Caco-2 (cell line): ENCODE data around the gene CDC42BPB. TPM values are rescaled to one million over a fixed set of nuclear protein-coding genes. Genes with fewer than 3 reads are reported as not detected.
A peak's percentile ranks its signal among the peaks of the same experiment; 100 is the strongest.

Experiments used
- BruUV-seq: library from RNA; stranded (reverse); fragments of 400-500 nt; replicated peaks from 2 replicates; lab custom pipeline; 2021; lab: Mats Ljungman, UMichigan
- CTCF ChIA-PET: fragments of 300-600 bp; sonication (Branson Sonifier 250); formaldehyde crosslinking; loops from one replicate; lab custom pipeline; 2022; ENCODE audit warnings: antibody characterized with exemption; lab: Charles Lee
- POLR2A ChIA-PET: fragments of 300-600 bp; sonication (Branson Sonifier 250); formaldehyde crosslinking; loops from one replicate; lab custom pipeline; 2022; ENCODE audit warnings: antibody characterized with exemption; lab: Charles Lee
- DNase-seq, 2 experiments: peaks; one replicate each; pipeline versions ENCODE4 v3.0.0 to v3.0.0-alpha.2; 2020 to 2022
- H3K27me3 ChIP-seq: replicated peaks from 2 replicates; pipeline ENCODE4 v1.6.0; 2011; ENCODE audit warnings: low read length; ENCODE audit not compliant: control insufficient read depth, insufficient read depth
- H3K36me3 ChIP-seq: 2 replicates; pipeline ENCODE4 v1.5.1; 2011; ENCODE audit warnings: low read length; ENCODE audit not compliant: control insufficient read depth, insufficient read depth
- H3K4me1 ChIP-seq: fragments of 250-450 bp; sonication (Bioruptor Pico); 2 replicates; pipeline ENCODE4 v1.5.1; 2020; ENCODE audit warnings: mild to moderate bottlenecking
- H3K4me3 ChIP-seq: 2 replicates; pipeline ENCODE4 v1.5.1; 2011; ENCODE audit warnings: low read depth, mild to moderate bottlenecking, control low read depth, low read length
- H3K9me3 ChIP-seq: fragments of 250-450 bp; sonication (Bioruptor Pico); 2 replicates; pipeline ENCODE4 v1.5.1; 2020; ENCODE audit warnings: mild to moderate bottlenecking, moderate library complexity
- H3K27ac Mint-ChIP-seq: one replicate; pipeline ENCODE4 v1.8.0; 2022; ENCODE audit warnings: mixed read lengths; ENCODE audit not compliant: unreplicated experiment
- H3K27me3 Mint-ChIP-seq: one replicate; pipeline ENCODE4 v1.8.0; 2022; ENCODE audit warnings: mixed read lengths; ENCODE audit not compliant: insufficient read depth, unreplicated experiment
- H3K36me3 Mint-ChIP-seq: one replicate; pipeline ENCODE4 v1.8.0; 2022; ENCODE audit warnings: mild to moderate bottlenecking, mixed read lengths; ENCODE audit not compliant: insufficient read depth, unreplicated experiment
- H3K4me1 Mint-ChIP-seq: one replicate; pipeline ENCODE4 v1.8.0; 2022; ENCODE audit warnings: low read depth, mixed read lengths; ENCODE audit not compliant: unreplicated experiment
- H3K4me3 Mint-ChIP-seq: one replicate; pipeline ENCODE4 v1.8.0; 2022; ENCODE audit warnings: mild to moderate bottlenecking, moderate library complexity, mixed read lengths; ENCODE audit not compliant: unreplicated experiment
- H3K9me3 Mint-ChIP-seq: one replicate; pipeline ENCODE4 v1.8.0; 2022; ENCODE audit warnings: mixed read lengths; ENCODE audit not compliant: unreplicated experiment
- intact Hi-C: fragments of 100-400 bp; cut with micrococcal nuclease; formaldehyde crosslinking; loops from one replicate; pipeline ENCODE4 v1.10.0; 2022; ENCODE audit not compliant: unreplicated experiment
- total RNA-seq: library from RNA; stranded (reverse); gene quantifications from 2 replicates; pipeline ENCODE4 v1.2.3, GENCODE V29; 2022
- TF ChIP-seq, protein P1 (sequence below), 2 experiments: fragments of 200-600 bp in 1 of 2; IDR thresholded peaks; 1 replicate in 1 of 2; 2 replicates in 1 of 2; pipeline versions ENCODE4 v1.5.1 to v1.8.0; 2011 to 2022; ENCODE audit warnings: antibody characterized with exemption in 1 of 2, control low read depth in 1 of 2, inconsistent platforms in 1 of 2, low read depth in 1 of 2, low read length in 1 of 2, mild to moderate bottlenecking in 1 of 2, moderate library complexity in 1 of 2; ENCODE audit not compliant: insufficient read depth in 1 of 2, severe bottlenecking in 1 of 2, unreplicated experiment in 1 of 2

The CDC42BPB gene
- total RNA-seq, 1 experiment from 2014 or later = 55.1 TPM

DNA sequence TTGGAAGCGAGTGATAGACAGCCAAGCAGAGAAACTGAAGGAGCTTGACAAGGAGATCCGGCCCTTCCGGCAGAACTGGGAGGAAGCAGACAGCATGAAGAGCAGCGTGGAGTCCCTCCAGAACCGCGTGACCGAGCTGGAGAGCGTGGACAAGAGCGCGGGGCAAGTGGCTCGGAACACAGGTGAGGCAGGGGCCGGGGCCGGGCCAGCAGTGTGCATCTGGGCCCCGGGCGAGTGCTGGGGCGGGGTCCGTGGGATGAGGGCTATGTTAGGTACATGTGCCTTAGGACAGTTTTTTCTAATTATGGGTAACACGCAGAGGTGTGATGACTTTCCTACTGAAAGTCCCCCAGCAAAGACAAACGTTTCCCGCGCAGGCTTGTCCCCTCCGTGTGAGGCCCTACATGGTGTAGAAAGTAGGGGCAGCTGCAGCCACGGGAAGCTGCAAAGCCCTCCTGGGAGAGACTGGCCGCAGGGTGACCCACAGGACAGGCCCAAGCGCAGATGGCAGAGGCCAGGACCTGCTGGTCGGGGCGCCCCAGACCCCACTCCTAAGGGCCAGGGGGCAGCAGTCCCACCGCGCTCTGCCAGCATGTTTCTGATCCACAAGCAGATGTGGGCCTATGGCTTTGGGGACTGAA, 154.0 kb downstream of the CDC42BPB start:
- intact Hi-C loops = no loop called here
- Histone ChIP-seq H3K4me3 (no peak overlapping the region), H3K4me1 (no peaks in the 10 kb centered on the region), H3K9me3 (no peaks in the 10 kb centered on the region), H3K36me3 (no peaks in the 10 kb centered on the region; the same call in 1 of the 2 replicates), H3K27me3 (no peaks in the 10 kb centered on the region)
- TF ChIP-seq, protein P1, sequence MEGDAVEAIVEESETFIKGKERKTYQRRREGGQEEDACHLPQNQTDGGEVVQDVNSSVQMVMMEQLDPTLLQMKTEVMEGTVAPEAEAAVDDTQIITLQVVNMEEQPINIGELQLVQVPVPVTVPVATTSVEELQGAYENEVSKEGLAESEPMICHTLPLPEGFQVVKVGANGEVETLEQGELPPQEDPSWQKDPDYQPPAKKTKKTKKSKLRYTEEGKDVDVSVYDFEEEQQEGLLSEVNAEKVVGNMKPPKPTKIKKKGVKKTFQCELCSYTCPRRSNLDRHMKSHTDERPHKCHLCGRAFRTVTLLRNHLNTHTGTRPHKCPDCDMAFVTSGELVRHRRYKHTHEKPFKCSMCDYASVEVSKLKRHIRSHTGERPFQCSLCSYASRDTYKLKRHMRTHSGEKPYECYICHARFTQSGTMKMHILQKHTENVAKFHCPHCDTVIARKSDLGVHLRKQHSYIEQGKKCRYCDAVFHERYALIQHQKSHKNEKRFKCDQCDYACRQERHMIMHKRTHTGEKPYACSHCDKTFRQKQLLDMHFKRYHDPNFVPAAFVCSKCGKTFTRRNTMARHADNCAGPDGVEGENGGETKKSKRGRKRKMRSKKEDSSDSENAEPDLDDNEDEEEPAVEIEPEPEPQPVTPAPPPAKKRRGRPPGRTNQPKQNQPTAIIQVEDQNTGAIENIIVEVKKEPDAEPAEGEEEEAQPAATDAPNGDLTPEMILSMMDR (IDR thresholded peaks at IDR 0.05; ENCODE audit: insufficient read depth in 1 of 2, low read depth in 1 of 2, low read length in 1 of 2, severe bottlenecking in 1 of 2, unreplicated experiment in 1 of 2) = no peak
- no peak overlapping the region for H3K4me3 Mint-ChIP-seq
- H3K27ac Mint-ChIP-seq = no peak overlapping the region
- DNase-seq = no peak
- H3K36me3 Mint-ChIP-seq = peaks cover 24% of the 10 kb centered on the region
- POLR2A ChIA-PET = no interaction called here
- no peaks in the 10 kb centered on the region for H3K9me3 Mint-ChIP-seq
- no peaks in the 10 kb centered on the region for H3K4me1 Mint-ChIP-seq
- CTCF ChIA-PET = no interaction called here
- H3K27me3 Mint-ChIP-seq = no peaks in the 10 kb centered on the region
- BruUV-seq = no TSS peak

DNA sequence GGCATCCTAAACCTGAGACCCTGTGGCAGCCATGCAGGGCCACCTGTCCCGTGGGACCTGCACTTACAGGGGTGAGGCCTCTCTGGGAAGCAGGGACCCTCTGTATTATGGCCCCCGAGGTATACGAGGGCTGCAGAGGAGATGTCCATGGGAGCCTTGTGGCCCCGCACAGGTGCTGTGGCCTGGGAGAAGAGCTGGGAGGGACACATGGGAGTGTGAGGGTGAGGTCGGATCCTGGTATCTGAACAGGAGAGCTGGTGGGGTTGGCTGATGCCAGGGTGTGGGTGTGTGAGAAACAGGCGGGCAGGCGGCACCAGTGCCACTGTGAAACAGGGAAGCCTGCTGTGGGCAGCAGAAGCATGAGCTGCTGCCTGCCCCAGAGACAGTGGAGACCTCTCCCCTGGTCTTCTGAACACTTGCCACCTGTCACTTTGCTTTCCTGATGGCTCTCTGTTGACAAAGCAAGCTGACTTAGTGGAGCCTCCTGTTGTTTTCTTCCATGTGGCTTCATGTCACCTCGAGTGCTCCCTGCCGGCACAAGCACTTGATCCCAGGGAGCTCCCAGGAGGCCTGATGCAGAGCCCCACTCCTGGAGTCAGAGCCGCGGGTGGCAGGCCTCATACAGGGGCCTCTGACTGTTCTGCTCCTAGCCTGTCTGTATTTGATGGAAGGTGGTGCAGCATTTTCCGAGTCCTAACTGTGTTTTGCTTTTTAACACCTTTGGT, 154.7 kb downstream of the CDC42BPB start:
- ChIA-PET POLR2A (no interaction called here), CTCF (no interaction called here)
- TF ChIP-seq, protein P1 (IDR thresholded peaks at IDR 0.05; ENCODE audit: insufficient read depth in 1 of 2, low read depth in 1 of 2, low read length in 1 of 2, severe bottlenecking in 1 of 2, unreplicated experiment in 1 of 2) = no peak
- Mint-ChIP-seq H3K27ac (peak overlapping the region; percentile 80), H3K4me3 (no peak overlapping the region), H3K36me3 (peaks cover 20% of the 10 kb centered on the region), H3K9me3 (no peaks in the 10 kb centered on the region), H3K27me3 (no peaks in the 10 kb centered on the region), H3K4me1 (no peaks in the 10 kb centered on the region)
- Histone ChIP-seq H3K9me3 (no peaks in the 10 kb centered on the region), H3K4me3 (no peak overlapping the region), H3K4me1 (no peaks in the 10 kb centered on the region), H3K36me3 (no peaks in the 10 kb centered on the region; the same call in 1 of the 2 replicates), H3K27me3 (no peaks in the 10 kb centered on the region)
- DNase-seq = no peak
- intact Hi-C loops = no loop called here
- no TSS peak for BruUV-seq

DNA sequence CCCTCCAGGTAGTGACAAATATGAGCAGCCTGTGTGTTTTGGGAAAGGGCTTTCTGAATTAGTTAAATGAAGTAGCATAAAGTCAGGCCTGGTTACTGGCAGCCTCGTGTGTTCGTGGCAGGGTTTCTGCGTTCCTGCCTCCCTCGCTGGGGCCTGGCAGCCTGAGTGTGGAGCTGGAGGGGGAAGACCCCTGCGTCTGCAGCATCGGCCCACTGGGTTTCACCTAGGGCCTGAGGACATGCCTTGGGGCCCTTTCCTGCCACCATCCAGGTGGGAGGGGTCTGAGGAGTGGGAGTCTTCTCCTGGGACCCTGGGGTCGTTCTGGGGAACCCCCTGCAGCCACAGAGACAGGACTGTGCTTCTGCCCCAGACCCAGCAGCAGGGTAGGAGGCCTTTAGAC, 155.3 kb downstream of the CDC42BPB start:
- no peaks in the 10 kb centered on the region for H3K27me3 ChIP-seq
- peak overlapping the region; percentile 80 for H3K27ac Mint-ChIP-seq
- no peaks in the 10 kb centered on the region for H3K27me3 Mint-ChIP-seq
- H3K4me1 ChIP-seq = no peaks in the 10 kb centered on the region
- no peak overlapping the region for H3K4me3 ChIP-seq
- DNase-seq = no peak
- no TSS peak for BruUV-seq
- POLR2A ChIA-PET = no interaction called here
- no peaks in the 10 kb centered on the region; the same call in 1 of the 2 replicates for H3K36me3 ChIP-seq
- TF ChIP-seq, protein P1 (IDR thresholded peaks at IDR 0.05; ENCODE audit: insufficient read depth in 1 of 2, low read depth in 1 of 2, low read length in 1 of 2, severe bottlenecking in 1 of 2, unreplicated experiment in 1 of 2) = no peak
- no peaks in the 10 kb centered on the region for H3K4me1 Mint-ChIP-seq
- CTCF ChIA-PET = no interaction called here
- no peaks in the 10 kb centered on the region for H3K9me3 ChIP-seq
- intact Hi-C loops = no loop called here
- H3K4me3 Mint-ChIP-seq = no peak overlapping the region
- H3K36me3 Mint-ChIP-seq = peaks cover 20% of the 10 kb centered on the region
- no peaks in the 10 kb centered on the region for H3K9me3 Mint-ChIP-seq
